ENCODE measurements around the gene TACR1.

GRCh38 chr2:75090770-75091515 is 108.4 kb downstream of the TACR1 start:
- no peak for TF ChIP-seq CTCF (IDR thresholded peaks at IDR 0.05)
- no peak for TF ChIP-seq ZFX (IDR thresholded peaks at IDR 0.05; ENCODE audit: borderline replicate concordance)
